Measurements from ENCODE around the gene CLCF1.

Gene CLCF1

GRCh38 chr11:67357831-67358670 lies 15.3 kb downstream of the CLCF1 start:
- no peak for DNase-seq (ENCODE audit: low read depth in 1 of 2, low spot score in 1 of 2)

- DNase-seq (ENCODE audit: low read depth in 1 of 2, low spot score in 1 of 2), result peak; percentile 39 to 69
Measured at GRCh38 chr11:67356864-67357561, 16.4 kb downstream of the CLCF1 start.

GRCh38 chr11:67356387-67356863 lies 17.0 kb downstream of the CLCF1 start:
- no peak for DNase-seq (ENCODE audit: low read depth in 1 of 2, low spot score in 1 of 2)

- no peak for DNase-seq (ENCODE audit: low read depth in 1 of 2, low spot score in 1 of 2)
Measured at GRCh38 chr11:67355794-67356386, 17.5 kb downstream of the CLCF1 start.

GRCh38 chr11:67355023-67355793 lies 18.2 kb downstream of the CLCF1 start:
- DNase-seq (ENCODE audit: low read depth in 1 of 2, low spot score in 1 of 2), result no peak

DNA sequence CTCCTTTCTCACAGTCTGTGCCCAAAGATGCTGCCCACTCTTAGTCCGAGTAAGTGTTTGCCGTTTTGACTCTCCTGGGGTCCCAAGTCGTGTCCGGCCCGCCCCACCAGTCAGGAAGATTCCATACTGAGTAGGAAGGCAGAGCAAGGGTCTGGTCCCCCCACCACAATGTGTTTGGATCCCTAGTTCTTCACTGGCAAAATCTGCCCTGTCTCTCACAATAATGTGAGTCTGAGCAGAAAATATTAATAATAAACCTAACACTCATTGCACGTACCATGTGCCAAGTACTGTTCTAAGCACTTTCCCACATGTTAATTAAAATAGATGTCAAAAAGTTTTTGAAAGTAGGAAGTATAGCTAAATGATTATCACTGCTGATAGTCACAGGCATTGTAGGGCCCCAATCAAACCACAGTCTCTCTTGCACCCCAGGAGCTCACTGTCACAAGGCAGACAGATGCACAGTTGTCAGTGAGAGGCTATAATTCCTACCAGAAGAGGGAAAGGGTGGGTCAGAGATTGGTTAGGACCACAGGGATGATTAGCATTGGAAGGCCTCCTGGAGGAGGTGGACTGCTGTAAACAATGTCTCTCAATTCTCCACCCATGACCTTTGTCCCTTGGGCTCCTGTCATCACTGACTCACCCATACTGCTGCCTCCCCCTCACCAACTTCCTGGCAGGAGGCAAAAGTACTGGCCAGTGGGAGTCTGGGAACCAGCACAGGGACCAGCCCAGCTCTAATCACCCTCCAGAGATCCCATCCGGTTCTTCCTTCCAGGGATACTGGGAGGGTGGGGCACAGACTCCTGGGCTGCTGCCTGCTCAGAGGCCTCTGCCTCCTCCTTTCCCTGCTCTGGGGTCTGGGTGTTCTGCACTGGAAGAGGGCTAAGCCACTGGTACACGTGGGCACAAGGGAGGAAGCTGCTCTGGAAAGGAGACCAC lies 19.0 kb downstream of the CLCF1 start:
- DNase-seq (ENCODE audit: low read depth in 1 of 2, low spot score in 1 of 2), result no peak

GRCh38 chr11:67353317-67354074 lies 19.9 kb downstream of the CLCF1 start, which contains the start of gene POLD4:
Gene POLD4 (minus strand): TSS chr11:67353546. CDS start chr11:67353399, 147 bp downstream.
- peak; percentile 89 to 91 for DNase-seq (ENCODE audit: low read depth in 1 of 2, low spot score in 1 of 2)

GRCh38 chr11:67352546-67353316 lies 20.7 kb downstream of the CLCF1 start:
- DNase-seq (ENCODE audit: low read depth in 1 of 2, low spot score in 1 of 2), result no peak

- peak in 1 of 2 donors; percentile 41 for DNase-seq (ENCODE audit: low read depth in 1 of 2, low spot score in 1 of 2)
Measured at GRCh38 chr11:67351275-67352005, 22.0 kb downstream of the CLCF1 start.

DNA sequence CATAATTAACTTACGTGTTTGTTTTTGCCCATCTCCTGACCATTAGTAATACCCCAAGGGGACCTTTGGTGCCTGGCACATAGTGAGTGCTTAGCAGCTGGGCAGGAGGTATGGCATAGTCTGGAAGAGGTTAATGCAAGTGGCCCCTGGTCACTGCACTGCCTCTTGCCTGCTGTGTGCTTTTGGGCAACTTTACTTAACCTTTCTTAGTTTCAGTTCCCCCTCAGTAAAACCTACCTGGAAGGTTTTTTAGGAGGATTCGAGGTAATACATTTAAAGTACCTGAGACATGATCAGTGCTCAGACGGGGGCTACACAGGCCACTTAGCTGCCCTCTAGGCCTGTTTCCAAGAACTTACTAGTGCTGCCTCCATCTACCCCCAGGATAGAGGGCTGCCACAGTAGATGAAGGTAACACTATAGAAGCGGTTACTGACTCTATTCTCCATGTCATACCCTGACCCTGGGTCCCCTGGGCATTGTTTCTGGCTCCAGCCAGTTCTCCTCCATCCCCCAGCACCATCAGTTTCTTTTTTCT lies 23.4 kb downstream of the CLCF1 start:
- DNase-seq (ENCODE audit: low read depth in 1 of 2, low spot score in 1 of 2), result no peak

GRCh38 chr11:67349457-67349856 lies 23.9 kb downstream of the CLCF1 start:
- no peak for DNase-seq (ENCODE audit: low read depth in 1 of 2, low spot score in 1 of 2)

DNA sequence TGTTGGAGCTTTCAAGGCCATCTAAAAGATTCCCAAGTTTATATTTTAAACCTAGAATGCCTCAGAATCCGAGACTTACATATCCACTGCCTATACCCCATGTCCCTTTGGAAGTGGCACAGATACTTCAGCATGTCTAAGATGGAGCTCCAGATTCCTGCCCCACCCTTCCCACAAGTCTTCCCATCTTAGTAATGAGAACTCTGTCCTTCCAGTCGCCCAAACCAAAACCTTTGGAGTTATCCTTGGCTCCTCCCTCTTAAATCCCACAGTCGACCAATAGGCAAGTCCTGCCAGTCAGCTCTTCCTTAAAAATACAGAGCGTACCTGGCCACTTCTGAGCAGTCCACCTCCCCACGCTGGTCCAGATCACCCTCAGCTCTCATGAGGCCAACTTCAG lies 24.4 kb downstream of the CLCF1 start:
- DNase-seq (ENCODE audit: low read depth in 1 of 2, low spot score in 1 of 2), result no peak

- DNase-seq (ENCODE audit: low read depth in 1 of 2, low spot score in 1 of 2), result no peak
Measured at GRCh38 chr11:67347964-67348749, 25.2 kb downstream of the CLCF1 start.

GRCh38 chr11:67345920-67346819 lies 27.2 kb downstream of the CLCF1 start:
- DNase-seq (ENCODE audit: low read depth in 1 of 2, low spot score in 1 of 2), result no peak

DNA sequence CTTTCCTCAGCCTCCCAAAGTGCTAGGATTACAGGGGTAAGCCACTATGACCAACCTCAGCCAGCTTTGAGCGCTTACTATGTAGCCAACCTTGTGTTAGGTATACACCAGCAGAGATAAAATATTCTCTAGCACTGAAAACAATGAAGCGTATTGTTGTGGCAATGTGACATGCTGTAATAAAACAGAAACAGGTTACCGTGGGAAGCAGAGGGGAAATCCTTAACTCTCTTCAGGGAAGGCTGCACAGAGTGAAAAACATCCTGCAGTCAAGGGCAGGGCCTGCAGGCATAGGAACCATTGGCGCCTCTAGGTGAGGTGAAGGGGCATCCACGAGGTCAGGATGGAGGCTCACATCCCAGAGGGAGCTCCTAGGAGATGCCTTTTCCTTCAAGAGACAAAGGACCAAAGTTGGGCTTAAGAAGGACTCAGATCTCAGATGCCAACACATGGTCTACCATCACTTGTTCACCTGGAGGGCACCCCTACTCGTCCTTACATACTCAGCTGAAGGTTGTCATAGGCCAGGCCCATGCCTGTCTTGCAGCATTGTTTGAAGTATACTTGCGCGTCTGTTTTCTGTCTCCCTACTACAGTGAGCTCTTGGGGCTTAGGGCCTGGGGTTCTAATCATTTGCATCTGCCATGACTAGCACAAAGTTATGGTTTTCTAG lies 28.0 kb downstream of the CLCF1 start:
- DNase-seq (ENCODE audit: low read depth in 1 of 2, low spot score in 1 of 2), result no peak
